ENCODE measurements around the gene ST6GALNAC3. TPM values are rescaled to one million over a fixed set of nuclear protein-coding genes. Genes with fewer than 3 reads are reported as not detected.

ST6GALNAC3 gene
- total RNA-seq, 2 experiments from 2014 or later = 0.50 to 1.2 TPM

DNA sequence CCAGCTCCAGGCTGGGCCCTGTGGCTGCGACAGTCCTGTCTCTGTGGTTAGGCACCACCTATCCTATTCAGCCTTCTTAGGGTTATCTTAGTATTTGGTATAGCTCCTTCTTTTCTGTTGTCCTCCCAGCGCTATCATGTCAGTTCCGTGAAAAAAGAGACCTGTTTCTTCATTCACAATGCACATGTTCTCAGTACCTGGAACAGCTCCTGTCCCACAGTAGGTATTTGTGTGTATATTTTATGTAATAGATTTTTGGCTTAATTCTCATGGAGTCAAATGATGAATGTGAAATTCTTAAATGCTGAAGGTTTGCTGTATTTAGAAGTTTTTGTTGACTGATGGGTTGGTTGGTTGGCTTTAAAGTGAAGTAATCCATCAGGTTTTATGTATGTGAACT is 279.7 kb downstream of the ST6GALNAC3 start:
- ChIA-PET POLR2A (interaction anchor here (1.1 to 1.4 kb wide), 2 partner anchors 8 to 21 kb away, joined by 3 to 4 read pairs; no protein-coding TSS in a partner anchor), CTCF (ENCODE audit: unreplicated experiment) (no interaction called here)
- no peaks in the 10 kb centered on the region for H3K4me1 ChIP-seq (ENCODE audit: insufficient read depth, low read length, poor library complexity, severe bottlenecking)
- H3K27ac ChIP-seq (ENCODE audit: low read depth, low read length, poor library complexity, severe bottlenecking) = no peak overlapping the region
- no TSS peak for BruUV-seq (replicated peaks)
- H3K36me3 ChIP-seq (ENCODE audit: insufficient read depth, low read length) = no peaks in the 10 kb centered on the region
- DNase-seq (ENCODE audit: low spot score) = no peak
- TF ChIP-seq EZH2phosphoT487 (IDR thresholded peaks at IDR 0.05; ENCODE audit: borderline replicate concordance, low read depth, low read length) (no peak), CTCF (conservative IDR thresholded peaks at IDR 0.05; ENCODE audit: low read length) (no peak)
- no peaks in the 10 kb centered on the region for H3K79me2 ChIP-seq (ENCODE audit: insufficient read depth, low read depth, low read length)
- no peaks in the 10 kb centered on the region for H3K9me2 ChIP-seq (ENCODE audit: insufficient read depth, low read length)
- H3K9me3 ChIP-seq (ENCODE audit: low read length) = no peaks in the 10 kb centered on the region
- intact Hi-C loops (cut with micrococcal nuclease; ENCODE audit: unreplicated experiment) = no loop called here
- H3K4me3 ChIP-seq (ENCODE audit: low read depth, low read length, poor library complexity, severe bottlenecking) = no peak overlapping the region
- H3K4me2 ChIP-seq (ENCODE audit: low read length) = no peak overlapping the region
- no peaks in the 10 kb centered on the region for H4K20me1 ChIP-seq (ENCODE audit: insufficient read depth, low read length)
- no peak overlapping the region for H2AFZ ChIP-seq (ENCODE audit: low read length)

DNA sequence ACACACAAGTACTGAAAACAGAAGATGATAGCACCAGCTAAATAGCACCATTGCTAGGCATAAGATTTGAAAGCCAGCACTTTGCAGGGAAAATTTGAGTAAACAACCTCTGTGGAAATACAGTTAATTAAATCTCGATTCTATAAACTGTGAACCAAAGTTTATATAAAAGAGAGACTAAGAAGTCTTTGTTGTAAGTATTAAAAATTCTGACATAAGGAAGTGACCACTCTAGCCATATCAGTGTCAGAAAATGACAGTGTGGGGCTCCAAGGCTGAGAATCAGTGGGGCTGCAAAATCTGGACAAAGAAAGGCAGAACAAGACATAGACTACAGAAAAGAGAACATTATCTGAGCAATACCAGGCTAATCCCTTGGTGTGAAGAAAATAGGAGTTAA is 292.2 kb downstream of the ST6GALNAC3 start:
- Histone ChIP-seq H3K4me1 (ENCODE audit: insufficient read depth, low read length, poor library complexity, severe bottlenecking) (no peaks in the 10 kb centered on the region), H3K4me2 (ENCODE audit: low read length) (no peak overlapping the region), H3K9me2 (ENCODE audit: insufficient read depth, low read length) (no peaks in the 10 kb centered on the region), H3K4me3 (ENCODE audit: low read depth, low read length, poor library complexity, severe bottlenecking) (no peak overlapping the region), H4K20me1 (ENCODE audit: insufficient read depth, low read length) (no peaks in the 10 kb centered on the region), H3K27ac (ENCODE audit: low read depth, low read length, poor library complexity, severe bottlenecking) (no peak overlapping the region), H3K79me2 (ENCODE audit: insufficient read depth, low read depth, low read length) (no peaks in the 10 kb centered on the region), H3K9me3 (ENCODE audit: low read length) (no peaks in the 10 kb centered on the region), H2AFZ (ENCODE audit: low read length) (no peak overlapping the region), H3K36me3 (ENCODE audit: insufficient read depth, low read length) (no peaks in the 10 kb centered on the region)
- intact Hi-C loops (cut with micrococcal nuclease; ENCODE audit: unreplicated experiment) = no loop called here
- DNase-seq (ENCODE audit: low spot score) = no peak
- BruUV-seq (replicated peaks) = no TSS peak
- no peak for TF ChIP-seq EZH2phosphoT487 (IDR thresholded peaks at IDR 0.05; ENCODE audit: borderline replicate concordance, low read depth, low read length)
- TF ChIP-seq CTCF (conservative IDR thresholded peaks at IDR 0.05; ENCODE audit: low read length) = no peak
- POLR2A ChIA-PET = interaction anchor here (0.6 kb wide), 1 partner anchor 40 kb away, joined by 3 read pairs; no protein-coding TSS in a partner anchor
- CTCF ChIA-PET (ENCODE audit: unreplicated experiment) = no interaction called here

DNA sequence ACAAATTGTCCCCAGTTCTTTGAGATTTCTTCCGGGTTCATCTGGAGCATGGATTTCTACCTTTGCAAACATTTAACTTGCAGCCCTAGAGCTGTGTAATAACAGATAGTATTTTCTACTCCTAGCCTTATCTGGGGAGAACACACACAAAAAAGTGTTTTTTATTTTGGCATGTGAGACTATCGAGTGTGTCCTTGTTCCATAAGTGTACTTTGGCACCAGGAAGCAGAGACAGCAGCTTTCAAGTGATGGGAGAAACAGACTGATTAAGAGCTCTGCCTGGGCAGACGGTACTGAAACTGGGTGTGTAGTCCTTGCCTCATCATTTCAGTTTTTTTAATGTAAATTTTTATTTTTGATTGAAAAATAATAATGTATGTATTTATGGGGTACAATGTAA is 297.4 kb downstream of the ST6GALNAC3 start:
- no TSS peak for BruUV-seq (replicated peaks)
- DNase-seq (ENCODE audit: low spot score) = no peak
- no peak overlapping the region for H3K4me2 ChIP-seq (ENCODE audit: low read length)
- H3K9me2 ChIP-seq (ENCODE audit: insufficient read depth, low read length) = no peaks in the 10 kb centered on the region
- H3K79me2 ChIP-seq (ENCODE audit: insufficient read depth, low read depth, low read length) = no peaks in the 10 kb centered on the region
- CTCF ChIA-PET (ENCODE audit: unreplicated experiment) = no interaction called here
- no peaks in the 10 kb centered on the region for H3K36me3 ChIP-seq (ENCODE audit: insufficient read depth, low read length)
- no peaks in the 10 kb centered on the region for H4K20me1 ChIP-seq (ENCODE audit: insufficient read depth, low read length)
- intact Hi-C loops (cut with micrococcal nuclease; ENCODE audit: unreplicated experiment) = no loop called here
- POLR2A ChIA-PET = interaction anchor here (0.6 kb wide), 1 partner anchor 1058 kb away, joined by 4 read pairs; no protein-coding TSS in a partner anchor
- TF ChIP-seq CTCF (conservative IDR thresholded peaks at IDR 0.05; ENCODE audit: low read length) (no peak), EZH2phosphoT487 (IDR thresholded peaks at IDR 0.05; ENCODE audit: borderline replicate concordance, low read depth, low read length) (no peak)
- H3K4me3 ChIP-seq (ENCODE audit: low read depth, low read length, poor library complexity, severe bottlenecking) = no peak overlapping the region
- no peak overlapping the region for H3K27ac ChIP-seq (ENCODE audit: low read depth, low read length, poor library complexity, severe bottlenecking)
- peaks cover under 1% of the 10 kb centered on the region for H3K4me1 ChIP-seq (ENCODE audit: insufficient read depth, low read length, poor library complexity, severe bottlenecking)
- no peak overlapping the region for H2AFZ ChIP-seq (ENCODE audit: low read length)
- no peaks in the 10 kb centered on the region for H3K9me3 ChIP-seq (ENCODE audit: low read length)

Data from OCI-LY7 (cell line).